ENCODE results near the gene SPSB4. TPM values are rescaled to one million over a fixed set of nuclear protein-coding genes. Genes with fewer than 3 reads are reported as not detected.

The SPSB4 gene
- total and polyA plus RNA-seq, 2 of the 8 experiments (the other 6 are each of a cell fraction or from before 2014, with no cell fraction given), result 15.1 to 17.2 TPM

DNA sequence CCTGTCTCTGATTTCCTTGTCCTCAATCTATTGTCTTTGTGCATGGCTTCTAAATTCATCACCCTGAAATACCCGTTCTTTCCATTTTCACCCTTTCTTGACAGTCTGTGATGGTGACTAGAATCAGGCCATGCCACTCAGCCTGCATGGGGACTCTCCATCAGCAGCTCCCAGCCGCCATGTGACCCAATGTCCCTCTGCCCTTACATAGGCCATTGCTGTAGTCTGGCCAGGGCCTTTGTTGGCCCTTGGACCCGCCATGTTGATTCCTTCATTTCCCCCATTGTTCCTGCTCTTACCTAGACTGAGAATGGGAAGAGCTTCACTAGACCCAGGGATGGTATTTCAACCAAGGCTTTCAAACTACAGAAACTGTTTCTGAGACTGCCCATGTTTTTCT lies 45.8 kb downstream of the SPSB4 start:
- peaks cover 0 to 14% (median 5%) of the 10 kb centered on the region in 4 experiments for H3K4me1 ChIP-seq (replicated peaks in 1 of 4; ENCODE audit: control insufficient read depth in 3 of 4, insufficient read depth in 4 of 4, low read length in 3 of 4)
- no peaks in the 10 kb centered on the region for H3K27me3 ChIP-seq (replicated peaks in 1 of 4; ENCODE audit: control insufficient read depth in 3 of 4, extremely low read depth in 1 of 4, insufficient read depth in 3 of 4, low read length in 3 of 4)
- no peak overlapping the region for H3K23ac ChIP-seq (ENCODE audit: insufficient read length)
- no peak overlapping the region for H2BK5ac ChIP-seq (ENCODE audit: low read depth, low read length)
- no peak for DNase-seq (ENCODE audit: low read depth in 1 of 2, low spot score in 2 of 2)
- no peak overlapping the region for H3K4ac ChIP-seq (replicated peaks; ENCODE audit: insufficient read length, low read depth, low read length)
- H2BK12ac ChIP-seq (ENCODE audit: low read depth, low read length), result no peak overlapping the region
- no peak overlapping the region for H3K27ac ChIP-seq (ENCODE audit: low read depth, low read length)
- FAIRE-seq, result no peak
- H2AFZ ChIP-seq (ENCODE audit: low read length), result no peak overlapping the region
- H4K5ac ChIP-seq (ENCODE audit: insufficient read length, low read depth, low read length), result no peak overlapping the region
- H3K14ac ChIP-seq (ENCODE audit: insufficient read length), result no peak overlapping the region
- POLR2A ChIA-PET (ENCODE audit: partially characterized antibody), result no interaction called here
- H3K36me3 ChIP-seq (ENCODE audit: control insufficient read depth in 2 of 4, insufficient read depth in 4 of 4, low read length in 3 of 4), result no peaks in the 10 kb centered on the region
- H3K18ac ChIP-seq (ENCODE audit: extremely low read depth, low read length), result no peak overlapping the region
- no peaks in the 10 kb centered on the region for H3K79me1 ChIP-seq (ENCODE audit: low read depth, low read length)
- no peak overlapping the region for H2BK15ac ChIP-seq (ENCODE audit: low read length)
- CTCF ChIA-PET (ENCODE audit: partially characterized antibody), result interaction anchor here (1.0 to 5.8 kb wide), 8 partner anchors 8 to 53 kb away, joined by 3 to 35 read pairs (median 4); partner anchors contain the start of gene SPSB4
- no peaks in the 10 kb centered on the region for H3K79me2 ChIP-seq (ENCODE audit: control insufficient read depth in 1 of 2, insufficient read depth in 2 of 2, low read length in 2 of 2)
- H3K9me3 ChIP-seq (ENCODE audit: insufficient read depth in 2 of 2, low read depth in 1 of 2, low read length in 1 of 2), result peaks cover 0 to 6% of the 10 kb centered on the region in 2 experiments; a peak in 3 of 4 replicates
- H4K8ac ChIP-seq (ENCODE audit: extremely low read depth, insufficient read depth, low read length), result no peak overlapping the region
- H3K4me3 ChIP-seq (ENCODE audit: extremely low read depth in 1 of 4, insufficient read depth in 2 of 4, low read depth in 3 of 4, low read length in 4 of 4), result no peak overlapping the region
- no peak overlapping the region for H3K56ac ChIP-seq (replicated peaks; ENCODE audit: insufficient read length, low read depth, low read length)
- H2AK5ac ChIP-seq (ENCODE audit: low read depth, low read length), result no peak overlapping the region
- H3K23me2 ChIP-seq (ENCODE audit: low read depth, low read length), result no peaks in the 10 kb centered on the region
- no peak overlapping the region for H2BK120ac ChIP-seq (replicated peaks; ENCODE audit: low read depth, low read length)
- no peak overlapping the region for H3K4me2 ChIP-seq (ENCODE audit: insufficient read depth in 1 of 2, low read depth in 2 of 2, low read length in 2 of 2)
- H4K20me1 ChIP-seq (replicated peaks in 1 of 2; ENCODE audit: control insufficient read depth in 1 of 2, insufficient read depth in 2 of 2, low read length in 2 of 2), result peaks cover 0 to 3% of the 10 kb centered on the region in 2 experiments
- WGBS, 2 experiments (ENCODE audit: extremely low coverage in 1 of 2, insufficient coverage in 1 of 2, insufficient read length in 1 of 2, insufficient replicate concordance in 2 of 2, low coverage in 1 of 2, low lambda C conversion rate in 2 of 2, missing lambda C conversion rate in 1 of 2), result 89% methylated on average over 3 of the region's 3 CpGs; no CpG with 5 or more reads in 1 of the 2 experiments
- no peak overlapping the region for H2BK20ac ChIP-seq (ENCODE audit: low read length)
- H4K91ac ChIP-seq (replicated peaks; ENCODE audit: insufficient read length, low read length), result no peak overlapping the region
- H3K9ac ChIP-seq (replicated peaks in 1 of 4; ENCODE audit: extremely low read depth in 1 of 4, low read depth in 3 of 4, low read length in 3 of 4), result no peak overlapping the region
- no peak for TF ChIP-seq CREB1 (IDR thresholded peaks at IDR 0.05)
- no peak for TF ChIP-seq HDAC2 (IDR thresholded peaks at IDR 0.05; ENCODE audit: borderline replicate concordance in 1 of 2, low read depth in 2 of 2, low read length in 2 of 2)

Measured in H1 (cell line).